GM18526 (cell line): ENCODE measurements around the gene ZNF778.

Source experiments
- POLR2A ChIP-seq: IDR thresholded peaks from 3 replicates; pipeline ENCODE4 v1.6.1; 2011; ENCODE audit not compliant: insufficient read length; ENCODE audit errors: extremely low read depth

Gene ZNF778

DNA sequence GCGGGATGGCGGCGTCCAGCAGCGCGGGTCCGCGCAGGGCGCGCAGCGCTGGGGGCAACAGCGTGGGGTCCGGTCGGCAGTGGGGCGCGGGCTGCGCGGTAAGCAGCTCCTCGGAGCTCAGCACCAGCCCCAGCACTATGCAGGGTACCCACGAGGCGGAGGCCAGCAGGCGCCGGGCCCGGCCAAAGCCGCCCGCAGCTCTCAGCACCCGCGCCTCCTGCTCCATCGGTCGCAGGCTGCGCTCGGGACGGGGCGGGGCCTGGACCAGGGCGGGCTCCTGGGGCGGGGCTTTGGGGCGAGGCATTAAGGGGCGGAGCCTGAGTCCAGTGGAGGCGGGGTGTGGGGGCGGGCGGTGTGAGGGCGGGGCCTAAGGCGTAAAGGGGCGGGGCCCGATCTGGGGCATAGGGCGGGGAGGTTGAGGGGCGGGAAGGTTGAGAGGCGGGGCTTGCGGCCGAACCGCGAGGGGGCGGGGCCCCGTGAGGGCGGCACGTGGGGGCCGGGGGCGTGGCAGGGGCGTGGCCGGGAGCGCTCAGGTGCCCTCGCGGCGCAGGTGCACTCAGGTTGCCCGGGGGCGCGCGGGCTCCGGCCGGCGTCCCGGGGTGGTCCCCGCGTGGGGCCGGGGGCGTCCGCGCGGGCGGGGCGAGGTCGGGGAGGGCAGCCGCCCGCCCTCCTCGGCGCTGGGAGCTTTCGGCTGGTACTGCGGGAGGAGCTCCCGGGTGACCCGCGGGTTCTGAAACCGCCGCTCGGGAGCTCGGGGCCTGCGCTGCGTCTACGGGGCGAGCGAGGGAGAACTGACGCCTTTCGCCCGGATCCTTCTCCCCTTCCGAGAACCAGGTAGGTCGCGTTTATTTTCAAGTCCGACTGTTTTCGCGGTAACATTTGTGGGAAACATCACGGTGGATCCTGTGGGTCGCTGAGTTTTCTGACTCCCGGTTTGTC is 15.8 kb upstream of the ZNF778 start:
- TF ChIP-seq POLR2A: no peak

GRCh38 chr16:89202422-89203215 is 14.9 kb upstream of the ZNF778 start:
- TF ChIP-seq POLR2A: no peak

DNA sequence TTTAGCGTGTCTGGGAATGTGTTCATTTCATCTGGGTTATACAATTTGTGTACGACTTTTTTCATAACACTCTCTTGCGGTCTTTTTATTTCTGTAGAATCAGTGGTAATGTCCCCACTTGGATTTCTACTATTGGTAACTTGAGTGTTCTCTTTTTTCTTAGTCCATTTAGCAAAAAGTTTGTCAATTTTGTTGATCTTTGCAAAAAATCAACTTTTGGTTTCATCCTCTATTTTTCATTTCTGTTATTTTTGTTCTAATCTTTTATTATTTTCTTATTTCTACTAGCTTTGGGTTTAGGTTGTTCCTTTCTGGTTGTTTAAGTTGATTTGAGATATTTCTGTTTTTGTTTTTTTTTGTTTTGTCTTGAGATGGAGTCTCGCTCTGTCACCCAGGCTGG is 9.5 kb upstream of the ZNF778 start:
- no peak for TF ChIP-seq POLR2A

- TF ChIP-seq POLR2A: no peak
These were observed 7.9 kb upstream of the ZNF778 start for GRCh38 chr16:89209522-89210044.

DNA sequence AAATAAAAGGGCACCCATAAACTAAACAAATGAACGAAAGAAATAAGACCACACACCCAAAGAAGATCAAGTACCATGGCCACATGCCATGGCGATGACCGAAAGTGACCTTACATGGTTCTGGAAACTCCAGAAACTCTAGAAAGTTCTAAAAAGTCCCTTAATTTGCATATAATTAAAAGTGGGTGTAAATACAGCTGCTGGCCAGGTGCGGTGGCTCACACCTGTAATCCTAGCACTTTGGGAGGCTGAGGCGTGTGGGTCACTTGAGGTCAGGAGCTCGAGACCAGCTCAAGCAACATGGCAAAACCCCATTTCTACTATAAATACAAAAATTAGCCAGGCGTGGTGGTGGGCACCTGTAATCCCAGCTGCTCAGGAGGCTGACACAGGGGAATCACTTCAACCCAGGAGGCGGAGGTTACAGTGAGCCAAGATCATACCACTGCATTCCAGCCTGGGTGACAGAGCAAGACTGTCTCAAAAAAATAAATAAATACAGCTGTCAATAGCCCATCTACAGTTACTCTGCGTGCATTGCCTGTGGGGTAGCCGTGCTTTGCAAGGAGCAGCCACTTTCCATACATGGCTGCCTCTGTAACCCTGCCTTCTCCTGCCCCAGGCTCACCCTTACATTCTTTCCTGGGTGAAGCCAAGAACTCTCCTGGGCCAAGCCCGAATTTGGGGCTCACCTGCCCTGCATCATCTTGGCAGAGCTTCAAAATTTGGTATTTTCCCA is 7.2 kb upstream of the ZNF778 start:
- TF ChIP-seq POLR2A: no peak

DNA sequence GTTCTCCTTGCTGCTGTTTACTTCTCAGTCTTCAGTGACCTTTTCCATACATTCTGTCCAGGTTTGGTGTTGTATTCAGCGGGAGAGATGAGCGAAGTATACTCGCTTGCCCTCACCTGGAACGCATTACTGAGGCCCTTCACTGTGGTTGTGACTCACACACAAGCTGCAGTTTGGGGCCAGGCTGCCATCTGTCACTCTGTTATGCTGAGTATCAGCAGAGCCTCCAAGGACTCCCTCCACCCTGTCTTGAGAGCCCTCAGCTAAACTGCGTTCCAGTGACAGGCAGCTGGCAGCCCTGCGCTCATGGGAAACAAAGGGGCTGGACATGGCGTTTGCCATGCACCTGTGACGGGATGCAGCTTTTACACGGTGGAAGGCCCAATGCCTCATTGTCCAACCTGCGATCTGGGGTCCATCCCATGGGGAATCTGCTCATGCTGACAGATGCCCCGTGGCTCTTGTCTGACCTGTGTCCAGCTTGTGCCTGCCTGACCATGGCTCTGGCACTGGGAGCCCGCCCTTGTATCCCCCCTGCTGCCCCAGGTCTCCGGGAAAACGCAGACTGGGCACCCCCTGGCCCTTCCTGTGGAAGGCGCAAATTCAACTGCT is 6.5 kb upstream of the ZNF778 start:
- TF ChIP-seq POLR2A: no peak

DNA sequence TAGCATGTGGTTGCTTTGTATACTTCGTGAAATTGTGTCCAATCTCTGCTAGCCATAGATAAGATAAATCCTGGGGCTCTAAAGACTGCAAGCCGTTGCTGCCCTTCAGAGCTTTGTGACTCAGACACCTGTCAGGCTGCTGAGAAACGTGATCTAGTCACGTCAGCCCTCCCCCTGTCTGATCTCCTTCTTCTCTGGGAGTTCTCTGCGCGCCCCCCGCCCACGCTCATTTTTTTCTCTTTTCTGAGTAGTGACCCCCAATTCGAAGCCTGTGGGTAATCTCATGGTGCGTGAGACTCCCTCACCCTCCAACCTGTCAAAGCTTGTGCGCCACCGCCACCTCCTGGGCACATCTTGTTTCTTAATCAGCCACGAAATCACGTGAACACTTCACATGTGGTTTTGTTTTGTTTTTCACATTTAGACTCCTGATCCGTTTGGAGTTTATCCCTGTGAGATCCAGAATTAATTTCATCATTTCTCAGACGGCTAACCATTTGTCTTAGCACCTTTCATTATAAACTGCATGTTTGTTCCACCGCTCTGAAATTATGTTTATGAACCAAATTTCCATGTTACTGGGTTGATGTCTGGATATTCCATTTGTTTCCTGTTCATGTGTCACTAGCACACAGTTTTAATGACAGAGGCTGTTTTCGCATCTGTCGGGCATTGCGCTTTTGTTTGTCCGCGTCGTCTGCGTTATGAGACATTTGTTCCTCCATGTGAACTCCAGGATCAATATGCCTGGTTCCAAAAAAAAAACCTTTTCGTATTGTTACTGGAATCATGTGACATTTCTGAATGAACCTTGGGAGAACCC is 977 bp upstream of the ZNF778 start:
- no peak for TF ChIP-seq POLR2A

DNA sequence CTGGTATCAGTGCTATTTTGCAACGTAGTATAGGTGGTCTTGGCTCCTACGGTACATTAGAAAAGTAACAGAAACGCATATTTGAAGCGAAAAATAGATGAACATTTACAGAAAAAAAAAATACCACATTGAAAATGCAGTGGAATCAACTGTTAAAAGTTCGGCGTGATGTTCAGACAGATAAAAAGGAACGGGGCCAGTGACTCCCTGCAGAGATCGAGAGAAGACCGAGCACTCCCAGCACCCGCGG is 440 bp upstream of the ZNF778 start:
- TF ChIP-seq POLR2A: no peak

DNA sequence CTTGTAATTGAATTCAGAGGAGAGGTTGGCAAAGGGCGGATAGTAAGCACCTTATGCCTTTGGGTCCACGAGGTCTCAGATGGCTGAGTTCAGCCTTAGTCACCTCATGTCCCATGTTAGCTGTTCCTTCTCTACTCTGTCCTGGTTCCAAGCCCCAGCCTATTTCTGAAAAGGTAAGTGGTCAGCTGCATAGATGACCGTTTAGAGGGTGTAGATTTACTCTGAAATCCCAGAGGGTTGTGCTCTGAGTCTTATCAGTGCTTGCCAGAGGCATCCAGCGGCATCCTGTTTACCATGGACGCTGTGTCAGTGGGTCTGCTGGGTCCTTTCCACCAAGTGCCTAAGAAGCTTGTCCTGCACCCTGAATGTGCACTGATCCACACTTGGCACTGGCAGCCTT is 1.9 kb downstream of the ZNF778 start:
- no peak for TF ChIP-seq POLR2A

DNA sequence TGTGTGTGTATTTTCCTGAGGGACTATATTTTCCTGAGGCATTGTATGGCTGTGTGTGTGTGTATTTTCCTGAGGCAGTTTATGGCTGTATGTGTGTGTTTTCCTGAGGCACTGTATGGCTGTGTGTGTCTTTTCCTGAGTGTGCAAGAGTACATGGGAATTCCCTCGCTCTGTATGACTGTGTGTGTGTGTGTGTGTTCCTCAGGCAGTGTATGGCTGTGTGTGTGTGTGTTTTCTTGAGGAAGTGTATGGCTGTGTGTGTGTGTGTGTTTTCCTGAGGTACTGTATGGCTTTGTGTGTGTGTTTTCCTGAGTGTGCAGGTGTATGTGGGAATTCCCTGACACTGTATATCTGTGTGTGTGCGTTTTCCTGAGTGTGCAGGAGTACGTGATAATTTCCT is 4.1 kb downstream of the ZNF778 start:
- TF ChIP-seq POLR2A: no peak

DNA sequence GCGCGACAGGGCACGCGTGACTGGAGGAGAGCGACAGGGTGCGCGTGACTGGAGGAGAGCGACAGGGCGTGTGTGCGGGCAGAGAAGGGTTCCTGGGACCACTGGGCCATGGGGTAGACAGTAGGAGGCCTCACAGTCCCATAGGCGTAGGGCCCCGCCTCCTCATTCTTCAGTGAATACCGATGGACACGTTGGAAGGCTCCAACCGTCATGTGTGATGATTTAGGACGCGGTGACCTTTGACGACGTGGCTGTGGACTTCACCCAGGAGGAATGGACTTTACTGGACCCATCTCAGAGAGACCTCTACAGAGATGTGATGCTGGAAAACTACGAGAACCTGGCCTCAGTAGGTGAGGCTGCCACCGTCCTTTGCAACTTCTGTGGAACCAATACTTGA is 5.4 kb downstream of the ZNF778 start:
- TF ChIP-seq POLR2A: no peak

GRCh38 chr16:89224665-89225064 is 7.2 kb downstream of the ZNF778 start:
- no peak for TF ChIP-seq POLR2A

DNA sequence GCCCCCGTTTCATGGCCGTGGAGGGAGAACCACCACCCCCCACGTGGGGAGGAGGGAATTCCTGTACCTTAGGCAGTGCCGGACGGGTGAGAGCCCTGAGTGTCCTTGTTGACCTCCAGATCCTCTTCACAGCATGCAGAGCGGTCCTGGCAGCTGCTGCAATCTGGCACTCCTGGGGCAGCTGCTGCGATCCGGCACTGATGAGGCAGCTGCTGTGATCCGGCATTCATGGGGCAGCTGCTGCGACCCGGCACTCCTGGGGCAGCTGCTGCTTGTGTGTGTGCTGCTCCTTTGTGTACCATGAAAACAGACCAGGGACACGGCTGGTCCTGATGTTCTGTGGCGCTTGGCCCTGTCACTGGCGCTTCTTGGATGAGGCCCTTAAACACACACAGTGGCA is 12.8 kb downstream of the ZNF778 start:
- no peak for TF ChIP-seq POLR2A

DNA sequence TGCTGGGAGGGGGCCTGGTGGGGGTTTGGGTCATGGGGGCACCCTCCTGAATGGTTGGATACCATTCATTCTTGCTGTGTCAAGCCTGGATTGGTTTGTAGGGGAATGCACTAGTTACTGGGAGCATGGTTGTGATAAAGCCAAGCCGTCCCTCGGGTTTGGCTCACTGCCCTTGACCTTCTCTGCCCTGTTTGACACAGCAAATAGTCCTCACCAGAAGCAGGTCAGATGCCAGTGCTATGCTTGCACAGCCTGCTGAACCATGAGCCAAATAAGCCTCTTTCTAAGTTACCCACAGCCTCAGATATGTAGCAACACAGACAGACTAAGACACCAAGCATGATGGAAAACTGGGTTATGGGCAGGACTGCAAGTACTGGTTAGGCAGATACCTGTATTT is 14.6 kb downstream of the ZNF778 start:
- TF ChIP-seq POLR2A: no peak

GRCh38 chr16:89233678-89234490 is 16.4 kb downstream of the ZNF778 start:
- no peak for TF ChIP-seq POLR2A
